ENCODE data around the gene TMEM183A. TPM values are rescaled to one million over a fixed set of nuclear protein-coding genes. Genes with fewer than 3 reads are reported as not detected.

TMEM183A gene
- total and polyA plus RNA-seq, 9 of the 15 experiments (the other 6 are each of a cell fraction or from before 2014, with no cell fraction given), result 23.4 to 190 (median 124) TPM

DNA sequence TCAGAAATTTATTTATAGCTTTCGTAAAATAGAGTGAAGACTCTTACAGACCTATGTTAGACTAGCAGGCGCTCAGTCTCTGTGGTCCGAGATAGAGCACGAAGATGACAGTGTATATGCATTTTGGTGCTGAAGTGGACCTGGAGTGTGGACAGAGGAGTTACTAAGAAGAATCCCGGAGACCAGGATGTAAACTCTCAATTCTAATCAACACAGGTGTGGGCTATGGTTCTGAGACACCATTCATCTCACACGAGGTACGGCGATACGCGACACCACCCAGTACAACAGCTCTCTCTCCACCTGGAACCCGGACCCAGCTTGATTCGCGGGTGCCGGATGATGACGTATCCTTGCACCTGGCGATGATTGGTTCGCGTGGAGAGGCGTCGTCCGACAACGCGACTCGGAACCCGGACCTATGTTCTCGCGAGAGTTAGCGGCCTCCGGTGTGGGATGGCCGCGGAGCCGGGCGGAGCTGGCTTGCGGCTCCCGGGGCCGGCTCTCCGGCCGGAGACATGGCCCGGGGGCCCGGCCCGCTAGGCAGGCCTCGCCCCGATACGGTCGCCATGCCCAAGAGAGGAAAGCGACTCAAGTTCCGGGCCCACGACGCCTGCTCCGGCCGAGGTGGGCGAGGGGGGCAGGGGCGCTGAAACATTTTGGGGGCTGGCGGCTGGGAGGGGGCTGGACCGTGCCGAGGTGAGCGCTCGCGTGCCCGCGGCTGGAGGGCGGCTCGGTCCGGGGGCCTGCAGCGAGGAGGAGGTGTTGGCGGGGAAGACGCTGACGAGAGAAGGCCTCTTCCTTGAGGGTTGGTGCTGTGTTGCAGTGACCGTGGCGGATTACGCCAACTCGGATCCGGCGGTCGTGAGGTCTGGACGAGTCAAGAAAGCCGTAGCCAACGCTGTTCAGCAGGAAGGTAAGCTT lies at the start of gene TMEM183A (continued):
- TF ChIP-seq SNRNP70 (optimal IDR thresholded peaks at IDR 0.05; ENCODE audit: low read depth, low read length) (no peak), CCAR2 (IDR thresholded peaks at IDR 0.05; ENCODE audit: low read depth, low read length) (no peak), SRSF9 (IDR thresholded peaks at IDR 0.05; ENCODE audit: borderline replicate concordance, low read depth, low read length) (no peak), SMARCB1 (IDR thresholded peaks at IDR 0.05; ENCODE audit: insufficient read length, low read depth) (no peak), HNRNPLL (IDR thresholded peaks at IDR 0.05; ENCODE audit: low read depth, low read length, poor library complexity, severe bottlenecking) (no peak), ARID1B (IDR thresholded peaks at IDR 0.05) (no peak), ZNF165 (CRISPR knock-in tag; IDR thresholded peaks at IDR 0.05; ENCODE audit: borderline replicate concordance) (no peak), XRCC5 (IDR thresholded peaks at IDR 0.05; ENCODE audit: low read depth, low read length) (0 out of 2 replicates have a peak, but pooled peaks have one; percentile 13), IRF1 (CRISPR knock-in tag; IDR thresholded peaks at IDR 0.05; ENCODE audit: borderline replicate concordance) (no peak), UBTF (IDR thresholded peaks at IDR 0.05; ENCODE audit: borderline replicate concordance in 1 of 2, low read depth in 2 of 2, low read length in 2 of 2) (peak; percentile 69 to 89; a peak in 3 of 4 replicates), RFX5 (IDR thresholded peaks at IDR 0.05; ENCODE audit: low read depth, low read length) (0 out of 2 replicates have a peak, but pooled peaks have one; percentile 61), RAD21 (CRISPR knock-in tag; conservative IDR thresholded peaks at IDR 0.05 in 1 of 2, IDR thresholded peaks at IDR 0.05 in 1 of 2) (no peak), PHB2 (IDR thresholded peaks at IDR 0.05; ENCODE audit: low read depth) (no peak), KAT2B (IDR thresholded peaks at IDR 0.05; ENCODE audit: low read depth, low read length) (no peak), MIER1 (IDR thresholded peaks at IDR 0.05; ENCODE audit: low read depth) (no peak), CBX1 (IDR thresholded peaks at IDR 0.05; ENCODE audit: low read depth) (peak; percentile 78), BHLHE40 (IDR thresholded peaks at IDR 0.05; ENCODE audit: low read length) (peak; percentile 42; the same call in 1 of the 2 replicates), ZNF232 (CRISPR knock-in tag; IDR thresholded peaks at IDR 0.05) (peak; percentile 30; the same call in 1 of the 2 replicates), TRIM24 (IDR thresholded peaks at IDR 0.05) (no peak)
- TF ChIP-seq, protein P1, sequence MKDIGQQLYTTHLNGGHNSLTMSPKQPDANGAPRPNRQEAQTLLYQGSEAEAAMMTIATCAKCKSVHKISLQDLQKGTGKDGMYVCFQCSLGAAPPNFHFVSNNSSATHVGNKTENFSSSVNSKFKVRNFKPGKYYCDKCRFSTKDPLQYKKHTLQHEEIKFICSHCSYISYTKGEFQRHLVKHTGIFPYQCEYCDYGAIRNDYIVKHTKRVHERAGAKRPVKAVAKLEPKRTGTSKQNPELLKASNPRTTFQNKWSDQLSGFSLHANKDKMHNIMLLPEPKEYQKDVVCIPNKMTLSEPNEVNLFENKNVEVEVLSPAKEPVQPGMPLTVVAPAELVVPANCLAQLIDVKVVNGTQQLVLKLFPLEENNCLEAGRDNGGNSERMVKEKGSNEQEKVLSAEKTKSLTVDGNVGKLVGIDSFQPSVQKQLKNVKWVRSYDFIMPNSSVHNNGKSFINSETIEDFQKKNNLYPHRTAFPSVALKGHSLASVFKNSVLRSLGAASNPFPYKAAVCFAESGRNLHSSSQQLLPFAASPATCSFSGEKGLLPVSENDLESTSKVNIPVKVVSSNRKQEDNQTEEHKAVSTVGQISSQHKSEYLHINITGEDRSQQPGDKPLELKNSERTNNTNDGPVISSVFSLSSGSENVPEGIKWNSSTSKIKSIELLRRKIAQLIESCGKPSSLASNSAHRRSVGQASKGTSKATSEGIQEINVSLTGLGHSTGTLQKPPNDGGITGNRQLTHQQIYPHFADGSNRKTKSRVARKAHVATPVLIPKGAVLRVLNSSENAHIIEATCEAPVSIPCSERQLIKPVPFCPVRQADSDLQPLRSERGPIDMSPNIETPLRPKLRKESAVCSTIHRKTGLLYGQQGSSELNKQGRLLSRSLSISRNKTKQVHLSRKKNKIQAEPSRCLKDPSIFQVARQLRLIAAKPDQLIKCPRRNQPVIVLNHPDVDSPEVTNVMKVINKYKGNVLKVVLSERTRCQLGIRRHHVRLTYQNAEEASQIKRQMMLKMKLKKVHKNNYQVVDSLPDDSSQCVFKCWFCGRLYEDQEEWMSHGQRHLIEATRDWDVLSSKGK (CRISPR knock-in tag; IDR thresholded peaks at IDR 0.05), result no peak
